OCI-LY1 (cell line): ENCODE measurements around the gene IL1RAPL2.

ENCODE experiments used
- H2AFZ ChIP-seq: fragments of 200-600 bp; sonication (generic), shearing (Covaris generic); 2 replicates; pipeline ENCODE4 v1.6.0; 2014; ENCODE audit warnings: antibody characterized with exemption, mild to moderate bottlenecking, low read length
- H3F3A ChIP-seq: fragments of 200-600 bp; sonication (generic), shearing (Covaris generic); 2 replicates; pipeline ENCODE4 v1.6.0; 2014; ENCODE audit warnings: mild to moderate bottlenecking, antibody characterized with exemption, low read length, moderate library complexity; ENCODE audit not compliant: insufficient read depth
- H3K27ac ChIP-seq: fragments of 200-600 bp; sonication (generic); 2 replicates; pipeline ENCODE4 v1.5.1; 2014; ENCODE audit warnings: low read length, mixed run types, mild to moderate bottlenecking, low read depth; ENCODE audit not compliant: poor library complexity, severe bottlenecking
- H3K27me3 ChIP-seq: fragments of 200-600 bp; sonication (generic); 2 replicates; pipeline ENCODE4 v1.6.0; 2014; ENCODE audit warnings: antibody characterized with exemption, mild to moderate bottlenecking, low read length, moderate library complexity; ENCODE audit not compliant: insufficient read depth
- H3K36me3 ChIP-seq: fragments of 200-600 bp; sonication (generic); 2 replicates; pipeline ENCODE4 v1.6.1; 2014; ENCODE audit warnings: mild to moderate bottlenecking, antibody characterized with exemption, low read length, moderate library complexity, mixed read lengths; ENCODE audit not compliant: insufficient read depth
- H3K4me1 ChIP-seq: fragments of 200-600 bp; sonication (generic); 2 replicates; pipeline ENCODE4 v1.5.1; 2014; ENCODE audit warnings: mild to moderate bottlenecking, low read length, moderate library complexity; ENCODE audit not compliant: insufficient read depth, severe bottlenecking
- H3K4me2 ChIP-seq: fragments of 200-600 bp; sonication (generic), shearing (Covaris generic); 2 replicates; pipeline ENCODE4 v1.6.1; 2014; ENCODE audit warnings: low read length
- H3K4me3 ChIP-seq: fragments of 200-600 bp; sonication (generic); 2 replicates; pipeline ENCODE4 v1.5.1; 2014; ENCODE audit warnings: low read length, low read depth, mild to moderate bottlenecking, mixed read lengths; ENCODE audit not compliant: poor library complexity, severe bottlenecking
- H3K79me2 ChIP-seq: fragments of 200-600 bp; shearing (Covaris generic); 2 replicates; pipeline ENCODE4 v1.6.1; 2016; ENCODE audit warnings: mixed run types, low read length, mixed read lengths; ENCODE audit not compliant: insufficient read depth
- H3K9ac ChIP-seq: fragments of 200-600 bp; sonication (generic), shearing (Covaris generic); 2 replicates; pipeline ENCODE4 v1.6.1; 2014; ENCODE audit warnings: mild to moderate bottlenecking, low read length, mixed read lengths
- H3K9me2 ChIP-seq: fragments of 200-600 bp; sonication (generic), shearing (Covaris generic); 2 replicates; pipeline ENCODE4 v1.6.1; 2014; ENCODE audit warnings: low read depth, mild to moderate bottlenecking, low read length, mixed read lengths
- H3K9me3 ChIP-seq: fragments of 200-600 bp; shearing (Covaris generic); 2 replicates; pipeline ENCODE4 v1.6.1; 2014; ENCODE audit warnings: low read length, mixed read lengths
- H4K20me1 ChIP-seq: fragments of 200-600 bp; sonication (generic), shearing (Covaris generic); 2 replicates; pipeline ENCODE4 v1.6.0; 2016; ENCODE audit warnings: mild to moderate bottlenecking, low read length; ENCODE audit not compliant: insufficient read depth
- EZH2 ChIP-seq: fragments of 200-600 bp; sonication (generic), shearing (Covaris generic); IDR thresholded peaks from 2 replicates; pipeline ENCODE4 v1.8.0; 2017; ENCODE audit warnings: borderline replicate concordance, mixed run types, mild to moderate bottlenecking, antibody characterized with exemption, low read length, moderate library complexity, mixed read lengths
- TF ChIP-seq, protein P1 (sequence below): fragments of 200-600 bp; sonication (generic), shearing (Covaris generic); IDR thresholded peaks from 2 replicates; pipeline ENCODE4 v1.5.1; 2017; ENCODE audit warnings: mild to moderate bottlenecking, antibody characterized with exemption, low read length, moderate library complexity, mixed read lengths

The IL1RAPL2 gene

DNA sequence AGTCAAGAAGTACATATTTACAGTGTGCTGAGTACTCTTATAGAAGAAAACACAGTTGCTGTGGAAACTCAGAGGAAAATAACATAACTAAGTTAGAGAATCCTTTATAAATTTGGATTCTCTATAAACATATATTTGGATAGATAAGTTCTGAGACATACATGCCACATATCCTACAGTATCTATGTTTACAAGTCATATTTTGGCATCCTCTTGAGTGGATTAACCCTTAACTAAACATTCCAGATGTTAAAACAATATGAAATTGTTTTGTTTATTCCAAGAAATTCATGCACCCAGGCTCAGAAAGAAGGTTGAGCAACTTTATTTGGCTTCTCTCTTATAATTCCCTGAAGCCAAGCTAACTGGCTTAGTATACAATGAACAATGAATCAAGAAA, 387.3 kb downstream of the IL1RAPL2 start:
- Histone ChIP-seq H3K9me2 (no peaks in the 10 kb centered on the region), H2AFZ (no peak overlapping the region)
- no peak for TF ChIP-seq EZH2
- TF ChIP-seq, protein P1, sequence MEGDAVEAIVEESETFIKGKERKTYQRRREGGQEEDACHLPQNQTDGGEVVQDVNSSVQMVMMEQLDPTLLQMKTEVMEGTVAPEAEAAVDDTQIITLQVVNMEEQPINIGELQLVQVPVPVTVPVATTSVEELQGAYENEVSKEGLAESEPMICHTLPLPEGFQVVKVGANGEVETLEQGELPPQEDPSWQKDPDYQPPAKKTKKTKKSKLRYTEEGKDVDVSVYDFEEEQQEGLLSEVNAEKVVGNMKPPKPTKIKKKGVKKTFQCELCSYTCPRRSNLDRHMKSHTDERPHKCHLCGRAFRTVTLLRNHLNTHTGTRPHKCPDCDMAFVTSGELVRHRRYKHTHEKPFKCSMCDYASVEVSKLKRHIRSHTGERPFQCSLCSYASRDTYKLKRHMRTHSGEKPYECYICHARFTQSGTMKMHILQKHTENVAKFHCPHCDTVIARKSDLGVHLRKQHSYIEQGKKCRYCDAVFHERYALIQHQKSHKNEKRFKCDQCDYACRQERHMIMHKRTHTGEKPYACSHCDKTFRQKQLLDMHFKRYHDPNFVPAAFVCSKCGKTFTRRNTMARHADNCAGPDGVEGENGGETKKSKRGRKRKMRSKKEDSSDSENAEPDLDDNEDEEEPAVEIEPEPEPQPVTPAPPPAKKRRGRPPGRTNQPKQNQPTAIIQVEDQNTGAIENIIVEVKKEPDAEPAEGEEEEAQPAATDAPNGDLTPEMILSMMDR: no peak

DNA sequence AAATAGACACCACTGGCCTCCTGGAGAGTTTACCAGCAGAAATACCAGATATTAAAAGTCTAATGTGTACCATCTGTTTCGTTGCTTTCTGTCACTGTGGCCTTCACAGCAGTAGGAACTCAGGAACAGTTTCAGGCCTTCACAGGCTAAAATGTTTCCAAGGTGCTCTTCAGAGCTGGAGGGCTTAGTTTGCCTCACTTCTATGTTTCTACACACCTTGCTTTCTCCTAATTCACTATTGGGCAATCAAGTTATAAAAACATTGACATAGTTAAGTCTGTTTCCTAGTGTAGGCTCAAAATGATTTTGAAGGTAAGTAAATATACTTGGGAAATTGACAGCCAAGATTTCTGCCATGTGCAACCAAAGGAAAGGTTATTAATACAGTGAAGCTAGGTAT, 395.9 kb downstream of the IL1RAPL2 start:
- H3K36me3 ChIP-seq: no peaks in the 10 kb centered on the region
- H3F3A ChIP-seq: no peaks in the 10 kb centered on the region
- no peak overlapping the region for H3K27ac ChIP-seq
- H3K4me3 ChIP-seq: no peak overlapping the region
- no peaks in the 10 kb centered on the region for H4K20me1 ChIP-seq
- H3K4me2 ChIP-seq: no peak overlapping the region
- no peaks in the 10 kb centered on the region for H3K4me1 ChIP-seq
- no peak overlapping the region for H3K9ac ChIP-seq
- H3K9me2 ChIP-seq: no peaks in the 10 kb centered on the region
- no peaks in the 10 kb centered on the region for H3K27me3 ChIP-seq
- no peaks in the 10 kb centered on the region for H3K79me2 ChIP-seq
- no peaks in the 10 kb centered on the region for H3K9me3 ChIP-seq
- H2AFZ ChIP-seq: no peak overlapping the region
- TF ChIP-seq EZH2: no peak
- TF ChIP-seq, protein P1: no peak

More for the DNA sequence above, 387.3 kb downstream of the IL1RAPL2 start:
- H3K79me2 ChIP-seq: no peaks in the 10 kb centered on the region
- no peak overlapping the region for H3K27ac ChIP-seq
- no peaks in the 10 kb centered on the region for H4K20me1 ChIP-seq
- no peaks in the 10 kb centered on the region for H3F3A ChIP-seq
- no peaks in the 10 kb centered on the region for H3K4me1 ChIP-seq
- no peak overlapping the region for H3K4me2 ChIP-seq
- no peaks in the 10 kb centered on the region for H3K27me3 ChIP-seq
- no peak overlapping the region for H3K4me3 ChIP-seq
- H3K36me3 ChIP-seq: no peaks in the 10 kb centered on the region
- H3K9ac ChIP-seq: no peak overlapping the region
- no peaks in the 10 kb centered on the region for H3K9me3 ChIP-seq

DNA sequence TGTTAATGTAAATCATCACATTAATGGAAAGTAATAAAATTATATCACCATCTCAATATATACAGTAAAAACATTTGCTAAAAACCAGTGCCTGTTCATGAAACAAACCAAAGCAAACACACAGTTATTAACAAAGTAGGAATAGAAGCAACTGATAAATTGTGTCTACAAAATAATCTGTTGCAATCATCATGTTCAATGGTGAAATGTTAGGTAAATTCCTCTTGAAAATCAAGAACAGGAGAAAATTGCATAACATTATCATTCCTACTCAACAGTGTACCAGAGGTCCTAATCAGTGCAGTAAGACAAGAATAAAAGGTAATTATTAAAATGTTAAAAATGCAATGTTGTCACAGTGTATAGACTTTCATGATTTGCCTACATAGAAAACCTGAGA, 402.2 kb downstream of the IL1RAPL2 start:
- H4K20me1 ChIP-seq: no peaks in the 10 kb centered on the region
- no peak for TF ChIP-seq EZH2
- TF ChIP-seq, protein P1: no peak
- H3K9me3 ChIP-seq: no peaks in the 10 kb centered on the region
- H3K27ac ChIP-seq: no peak overlapping the region
- no peaks in the 10 kb centered on the region for H3K9me2 ChIP-seq
- no peak overlapping the region for H2AFZ ChIP-seq
- no peak overlapping the region for H3K4me3 ChIP-seq
- no peaks in the 10 kb centered on the region for H3K79me2 ChIP-seq
- H3K4me1 ChIP-seq: no peaks in the 10 kb centered on the region
- no peaks in the 10 kb centered on the region for H3K36me3 ChIP-seq
- no peak overlapping the region for H3K4me2 ChIP-seq
- H3K27me3 ChIP-seq: no peaks in the 10 kb centered on the region
- no peaks in the 10 kb centered on the region for H3F3A ChIP-seq
- no peak overlapping the region for H3K9ac ChIP-seq
